COLO668 (cell line): ENCODE measurements around the gene CUL4A.
A peak's percentile ranks its signal among the peaks of the same experiment; 100 is the strongest.
"Not testable (repeated sequence)": the region's sequence is repeated elsewhere in the genome, so short reads cannot be mapped to it uniquely, and the experiment has no call there.

Experiments used
- DNase-seq: peaks from one replicate; lab custom pipeline; 2025; ENCODE audit not compliant: unreplicated experiment; lab: John Stamatoyannopoulos, UW

CUL4A gene

DNA sequence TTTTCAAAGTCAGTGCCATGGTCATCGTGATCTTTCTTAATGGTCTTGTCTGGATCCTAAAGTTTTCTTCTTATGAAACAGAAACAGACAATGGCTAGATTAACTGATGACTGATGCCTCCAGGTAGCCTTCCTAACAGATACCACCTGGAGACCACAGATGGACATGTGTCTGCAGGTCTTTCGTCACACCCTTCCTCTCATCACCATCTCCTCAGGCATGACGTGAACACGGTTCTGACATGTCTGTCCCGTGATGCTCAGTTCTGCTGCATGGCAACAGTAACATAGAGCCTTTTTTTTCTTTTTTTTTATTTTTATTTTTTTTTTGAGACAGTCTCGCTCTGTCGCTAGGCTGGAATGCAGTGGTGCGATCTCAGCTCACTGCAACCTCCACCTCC, 74.5 kb downstream of the CUL4A start:
- DNase-seq = no peak

DNA sequence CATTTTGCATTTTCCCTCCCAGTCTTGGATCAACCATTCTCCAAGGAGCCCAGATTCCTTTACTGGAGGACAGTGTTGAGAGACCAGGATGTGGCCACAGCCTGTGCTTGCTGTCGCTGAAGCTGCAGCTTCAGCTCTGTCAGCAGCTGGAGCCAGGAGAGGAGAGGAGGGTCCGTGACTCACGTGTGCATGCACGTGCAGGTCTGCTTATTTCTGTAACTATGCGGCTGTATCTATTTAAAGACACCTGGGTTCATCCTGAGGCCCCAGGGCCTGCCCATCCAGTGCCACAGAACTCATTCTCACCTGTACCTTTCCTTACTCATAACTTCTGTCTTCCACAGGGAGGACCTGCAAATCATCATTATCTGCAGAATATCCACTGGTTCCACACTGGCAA, 79.5 kb downstream of the CUL4A start:
- DNase-seq = no peak

DNA sequence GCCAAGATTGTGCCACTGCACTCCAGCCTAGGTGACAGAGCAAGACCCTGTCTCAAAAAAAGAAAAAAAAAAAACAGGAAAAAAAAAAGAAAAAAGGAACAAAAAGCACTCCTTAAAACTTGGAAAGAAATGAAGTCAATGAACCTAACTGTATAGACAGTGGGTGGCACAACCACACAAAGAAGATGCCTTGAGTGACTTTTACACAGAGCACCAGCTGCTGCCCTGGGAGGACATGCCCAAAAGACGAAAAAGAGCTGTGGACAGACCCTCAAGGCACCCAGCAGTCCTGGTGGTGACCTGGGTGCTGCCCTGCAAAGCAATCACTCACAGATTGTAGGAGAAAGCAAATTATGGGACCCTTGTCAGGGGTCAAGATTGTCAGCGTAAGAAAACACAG, 81.7 kb downstream of the CUL4A start:
- no peak for DNase-seq

DNA sequence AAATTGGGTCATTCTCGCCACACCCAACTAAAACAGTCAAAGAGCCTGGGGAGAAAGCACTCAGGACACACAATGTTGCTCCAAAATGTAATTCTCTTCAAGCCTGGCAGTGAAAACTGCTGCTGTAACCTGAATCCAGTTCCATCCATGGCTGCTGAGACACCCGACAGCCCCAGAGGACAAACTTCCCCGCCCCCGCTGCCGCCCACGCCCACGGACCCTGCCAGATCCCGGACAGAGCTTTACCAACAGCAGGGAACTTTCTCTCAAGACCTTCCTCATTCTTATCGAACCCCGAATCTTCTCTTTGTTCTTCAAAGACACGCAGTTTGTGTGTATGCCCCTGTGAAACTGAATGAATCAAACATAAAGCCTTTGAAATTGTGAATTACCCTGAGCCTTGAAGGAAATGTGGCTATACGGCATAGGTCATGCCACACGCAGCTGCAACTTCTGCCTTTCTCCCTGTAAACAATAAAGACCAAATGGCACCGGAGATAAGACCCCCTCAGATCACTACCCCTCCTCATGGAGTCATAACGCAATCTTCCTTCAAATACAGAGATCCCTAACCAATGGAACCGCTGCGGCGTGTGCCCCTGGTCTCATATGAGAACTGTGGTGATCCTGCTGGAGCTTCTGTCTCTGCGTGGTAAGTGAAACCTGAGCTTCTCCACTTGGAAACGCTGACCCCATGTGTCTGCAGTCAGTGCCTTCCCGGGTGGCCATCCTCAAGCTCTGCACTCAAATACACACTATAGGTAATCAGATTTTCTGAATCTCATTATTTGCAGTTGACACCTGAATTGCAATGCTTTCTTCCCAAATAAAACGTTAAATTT, 82.8 kb downstream of the CUL4A start:
- DNase-seq = peak; percentile 45

DNA sequence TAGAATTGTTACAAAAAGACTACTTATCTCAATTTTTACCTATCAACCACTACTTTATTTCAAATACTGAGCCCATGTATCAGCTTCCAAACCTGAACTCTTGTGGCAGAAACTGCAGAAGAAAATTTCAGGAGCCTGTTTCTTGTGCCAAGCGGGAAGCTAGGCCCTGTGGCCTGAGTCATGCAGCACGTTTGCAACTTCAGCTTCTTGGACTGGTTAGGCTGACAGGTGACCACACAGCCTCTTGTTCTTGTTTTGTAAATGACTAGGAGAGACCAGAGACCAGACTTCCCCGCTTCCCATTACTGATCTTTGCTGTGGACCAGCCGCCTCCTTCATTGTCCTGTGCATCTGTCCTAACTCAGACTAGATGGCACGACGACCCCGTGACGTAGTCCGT, 84.3 kb downstream of the CUL4A start:
- DNase-seq = no peak

DNA sequence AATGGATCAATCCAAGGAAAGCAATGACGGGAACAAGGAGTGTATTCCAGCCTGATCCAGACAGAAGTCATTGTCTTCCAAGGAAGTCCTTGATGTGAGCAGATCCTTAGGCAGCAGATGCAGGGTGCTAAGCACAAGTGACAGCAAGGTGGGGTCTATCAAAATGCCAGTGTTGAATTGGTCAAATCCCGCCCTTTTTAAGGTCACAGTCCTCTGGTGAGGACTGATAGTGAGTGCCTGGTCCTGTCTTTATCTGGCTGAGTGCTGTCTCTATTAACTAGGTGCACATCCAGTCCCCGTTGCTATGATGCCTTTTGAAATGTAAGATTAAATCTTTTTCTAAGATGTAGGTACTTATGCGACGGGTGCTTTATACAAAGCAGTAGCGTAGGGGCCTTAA, 86.4 kb downstream of the CUL4A start:
- DNase-seq = no peak

DNA sequence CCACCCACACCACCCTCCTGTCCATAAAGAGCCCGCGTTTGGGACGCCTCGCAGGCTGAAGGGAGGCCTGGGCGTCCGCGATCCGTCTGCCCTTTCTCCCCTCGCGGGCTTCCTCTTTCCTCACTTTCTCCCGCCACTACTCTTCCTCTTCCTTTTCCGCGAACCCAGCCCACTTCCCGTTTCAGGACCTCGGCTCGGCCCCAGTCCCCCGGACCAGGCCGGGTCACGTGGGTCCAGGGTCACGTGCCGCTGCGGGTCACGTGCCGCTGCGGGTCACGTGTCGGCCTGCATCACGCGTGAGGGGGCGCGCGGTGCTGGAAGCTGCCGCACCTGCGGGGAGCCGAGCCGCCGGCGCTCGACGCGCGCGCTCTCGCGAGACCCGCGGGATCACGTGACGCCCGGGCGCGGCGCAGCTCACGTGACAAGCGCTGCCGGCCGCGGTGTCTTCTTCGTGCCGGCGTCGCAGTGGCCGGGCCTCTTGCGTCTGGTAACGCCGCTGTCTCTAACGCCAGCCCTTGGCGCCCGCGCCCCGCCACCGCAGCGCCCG, 87.5 kb downstream of the CUL4A start, which contains the start of gene LAMP1:
Gene LAMP1, plus strand, starts transcription at position 417 of the 547 bp plus-strand sequence. CDS start 196 bp downstream, outside the sequence.
- peak; percentile 100 for DNase-seq

DNA sequence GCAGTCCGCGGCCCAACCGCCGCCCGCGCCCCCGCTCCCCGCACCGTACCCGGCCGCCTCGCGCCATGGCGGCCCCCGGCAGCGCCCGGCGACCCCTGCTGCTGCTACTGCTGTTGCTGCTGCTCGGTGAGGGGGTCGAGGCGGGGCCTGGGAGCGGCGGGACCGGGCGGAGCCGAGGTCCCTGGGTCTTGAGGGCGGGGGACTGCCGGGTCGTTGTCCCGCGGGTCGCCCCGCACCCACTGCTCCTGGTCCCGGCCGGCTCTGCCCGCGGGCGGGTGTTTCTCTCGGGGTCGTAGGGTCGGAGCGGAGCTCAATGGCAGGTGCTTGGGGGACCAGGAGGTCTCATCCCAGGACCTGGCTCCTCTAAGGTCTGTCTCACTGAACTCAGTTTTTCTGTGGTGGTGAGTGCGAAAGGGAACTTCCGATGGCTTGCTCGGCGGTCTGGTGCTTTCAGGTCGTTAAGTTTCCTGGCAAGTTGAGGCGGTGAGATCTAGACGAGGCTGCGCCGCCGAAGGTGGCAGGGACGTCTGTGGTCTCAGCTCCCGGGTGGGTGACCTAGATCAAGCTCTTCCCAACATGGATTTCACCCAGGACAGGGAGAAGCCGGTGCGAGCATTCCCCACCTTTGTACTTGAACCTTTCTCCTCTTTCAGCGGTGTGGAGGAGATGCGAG, 88.1 kb downstream of the CUL4A start:
- peak; percentile 56 for DNase-seq

DNA sequence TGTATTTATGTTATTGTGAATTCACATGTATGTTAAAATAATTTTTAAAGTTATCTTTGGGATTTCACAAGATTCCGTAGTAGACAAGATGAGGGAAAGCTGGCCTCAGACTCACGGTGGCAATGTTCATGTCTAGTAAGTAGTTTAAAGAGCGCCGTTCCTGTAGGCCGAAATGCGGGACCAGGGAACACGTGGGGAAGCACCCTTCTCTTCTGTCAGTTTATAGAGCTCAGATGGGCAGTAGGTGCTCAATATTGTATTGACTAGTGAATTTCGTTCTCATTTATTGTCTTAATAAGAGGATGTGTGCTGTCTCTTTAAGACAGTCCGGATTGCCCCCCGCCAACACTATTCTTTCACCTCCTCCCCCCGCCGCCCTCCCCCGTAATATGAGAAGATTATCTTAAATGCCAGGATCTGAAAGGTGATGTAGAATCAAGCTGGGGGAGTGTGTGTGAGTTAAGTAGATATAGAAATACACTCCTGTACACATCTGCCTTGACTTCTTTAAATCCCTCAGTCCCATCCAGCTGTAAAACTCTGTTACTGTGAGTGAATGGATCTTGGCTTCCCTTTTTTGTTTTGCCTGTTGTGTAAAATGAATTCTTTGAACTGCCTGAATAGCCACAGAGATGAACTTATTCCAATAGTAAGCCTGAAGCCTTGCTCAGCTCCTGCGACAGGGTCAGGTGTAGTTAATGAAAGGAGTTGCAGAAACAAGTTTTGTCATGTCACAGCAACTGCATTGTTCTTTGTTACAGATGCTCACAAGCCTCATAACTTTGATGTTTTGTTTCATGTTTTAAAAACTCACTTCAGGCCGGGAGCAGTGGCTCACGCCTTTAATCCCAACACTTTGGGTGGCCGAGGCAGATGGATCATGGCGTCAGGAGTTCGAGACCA, 88.9 kb downstream of the CUL4A start:
- peak; percentile 43 for DNase-seq

DNA sequence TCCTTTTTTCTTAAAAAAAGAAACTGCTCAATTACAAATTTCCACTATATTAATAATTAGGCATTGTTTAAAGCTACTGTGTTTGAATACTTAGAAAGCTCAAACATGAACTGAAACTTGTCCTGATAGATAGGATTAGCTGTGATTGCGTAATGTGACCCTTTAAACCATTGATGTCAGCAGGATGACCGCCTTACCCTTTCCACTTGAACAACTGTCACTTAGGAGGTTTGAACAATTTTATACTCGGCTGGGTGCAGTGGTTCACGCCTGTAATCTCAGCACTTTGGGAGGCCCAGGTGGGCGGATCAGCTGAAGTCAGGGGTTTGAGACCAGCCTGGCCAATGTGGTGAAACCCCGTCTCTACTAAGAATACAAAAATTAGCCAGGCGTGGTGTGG, 90.5 kb downstream of the CUL4A start:
- no peak for DNase-seq

DNA sequence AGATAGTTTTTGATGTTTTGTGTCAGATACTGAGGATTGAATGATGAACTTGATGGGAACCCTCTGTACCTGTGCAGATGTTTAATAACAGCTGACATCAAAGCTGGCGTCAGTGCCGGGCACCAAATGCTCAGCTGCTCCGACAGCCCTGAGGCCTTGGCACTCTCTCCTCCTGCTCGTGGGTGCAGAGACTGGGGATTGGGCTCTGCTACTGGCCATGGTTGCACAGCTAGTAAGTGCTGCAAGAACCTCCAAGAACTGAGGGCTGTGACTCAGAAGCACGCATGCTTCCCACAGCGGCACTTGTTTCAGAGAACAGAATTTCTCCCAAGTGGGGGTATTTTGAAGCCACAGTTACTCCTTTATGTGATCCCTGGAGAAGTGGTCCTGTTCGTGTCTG, 93.6 kb downstream of the CUL4A start:
- DNase-seq = no peak

DNA sequence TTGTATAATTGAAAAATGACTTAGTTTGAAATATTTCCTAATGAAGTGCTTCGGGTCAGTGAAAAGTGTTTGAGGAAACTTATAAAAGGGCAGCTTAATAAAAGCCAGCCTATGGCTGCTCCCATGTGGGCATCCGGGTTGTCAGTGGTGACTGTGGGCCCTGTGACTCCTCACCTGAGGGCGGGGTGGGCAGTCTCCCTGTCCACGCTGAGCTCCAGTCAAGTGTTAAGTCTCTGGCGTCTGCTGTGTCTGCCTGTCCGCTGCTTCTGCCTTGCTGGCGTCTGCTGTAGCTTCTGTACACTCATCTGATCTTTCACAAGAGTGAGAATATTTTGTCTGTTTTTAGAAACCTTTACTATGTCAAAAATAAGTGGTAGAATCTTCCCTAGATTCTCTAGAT, 94.7 kb downstream of the CUL4A start:
- DNase-seq = no peak

DNA sequence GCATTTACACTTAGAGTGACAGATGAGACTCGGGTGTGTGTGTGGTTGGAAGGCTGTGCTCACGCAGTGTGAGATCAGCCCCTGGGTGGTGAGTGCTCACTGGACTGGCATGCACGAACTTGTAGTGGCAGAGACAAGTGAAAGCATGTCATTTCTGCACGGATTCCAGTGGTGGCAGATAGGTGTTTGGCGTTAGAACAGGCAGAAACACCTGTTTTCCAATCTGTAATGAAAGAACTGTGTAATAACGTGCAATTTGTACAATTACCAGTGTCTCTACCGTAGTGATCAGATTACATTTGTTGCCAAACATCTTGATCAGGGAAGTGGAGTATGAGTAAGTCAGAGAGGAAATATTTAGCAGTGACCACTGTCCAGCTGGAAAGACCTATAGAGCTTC, 95.8 kb downstream of the CUL4A start:
- DNase-seq = no peak

DNA sequence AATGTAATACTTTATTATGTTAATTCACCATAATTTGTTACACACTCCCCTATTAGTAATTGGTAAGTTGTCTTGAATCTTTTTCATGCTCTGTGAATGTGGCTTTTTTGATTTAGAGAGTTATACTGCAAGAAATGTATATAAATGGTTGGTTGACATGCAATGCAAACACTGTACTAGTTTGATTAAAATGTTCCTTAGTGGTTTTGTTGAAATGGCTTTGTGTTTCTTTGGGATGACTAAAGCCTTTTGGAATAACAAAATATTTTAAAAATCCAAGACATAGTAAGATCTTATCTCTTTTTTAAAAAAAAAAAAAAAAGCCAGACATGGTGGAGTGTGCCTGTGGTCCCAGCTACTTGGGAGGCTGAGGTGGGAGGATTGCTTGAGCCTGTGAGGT, 98.1 kb downstream of the CUL4A start:
- no peak for DNase-seq

DNA sequence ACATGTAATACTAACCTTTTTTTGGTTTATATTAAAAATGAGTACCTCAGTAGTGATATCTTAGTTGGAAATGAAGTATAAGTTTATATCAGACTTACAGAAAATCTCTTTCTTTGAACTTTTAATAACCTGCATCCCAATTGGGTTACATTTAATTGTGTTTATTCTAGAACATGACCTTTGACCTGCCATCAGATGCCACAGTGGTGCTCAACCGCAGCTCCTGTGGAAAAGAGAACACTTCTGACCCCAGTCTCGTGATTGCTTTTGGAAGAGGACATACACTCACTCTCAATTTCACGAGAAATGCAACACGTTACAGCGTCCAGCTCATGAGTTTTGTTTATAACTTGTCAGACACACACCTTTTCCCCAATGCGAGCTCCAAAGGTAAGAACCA, 100.1 kb downstream of the CUL4A start:
- no peak for DNase-seq

DNA sequence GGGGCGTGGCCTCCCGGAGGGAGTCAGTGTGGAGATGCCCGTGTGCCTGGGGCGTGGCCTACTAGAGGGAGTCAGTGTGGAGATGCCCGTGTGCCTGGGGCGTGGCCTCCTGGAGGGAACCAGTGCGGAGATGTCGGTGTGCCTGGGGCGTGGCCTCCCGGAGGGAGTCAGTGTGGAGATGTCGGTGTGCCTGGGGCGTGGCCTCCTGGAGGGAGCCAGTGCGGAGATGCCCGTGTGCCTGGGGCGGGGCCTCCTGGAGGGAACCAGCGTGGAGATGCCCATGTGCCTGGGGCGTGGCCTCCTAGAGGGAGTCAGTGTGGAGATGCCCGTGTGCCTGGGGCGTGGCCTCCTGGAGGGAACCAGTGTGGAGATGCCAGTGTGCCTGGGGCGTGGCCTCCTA, 104.7 kb downstream of the CUL4A start:
- not testable (repeated sequence) for DNase-seq

DNA sequence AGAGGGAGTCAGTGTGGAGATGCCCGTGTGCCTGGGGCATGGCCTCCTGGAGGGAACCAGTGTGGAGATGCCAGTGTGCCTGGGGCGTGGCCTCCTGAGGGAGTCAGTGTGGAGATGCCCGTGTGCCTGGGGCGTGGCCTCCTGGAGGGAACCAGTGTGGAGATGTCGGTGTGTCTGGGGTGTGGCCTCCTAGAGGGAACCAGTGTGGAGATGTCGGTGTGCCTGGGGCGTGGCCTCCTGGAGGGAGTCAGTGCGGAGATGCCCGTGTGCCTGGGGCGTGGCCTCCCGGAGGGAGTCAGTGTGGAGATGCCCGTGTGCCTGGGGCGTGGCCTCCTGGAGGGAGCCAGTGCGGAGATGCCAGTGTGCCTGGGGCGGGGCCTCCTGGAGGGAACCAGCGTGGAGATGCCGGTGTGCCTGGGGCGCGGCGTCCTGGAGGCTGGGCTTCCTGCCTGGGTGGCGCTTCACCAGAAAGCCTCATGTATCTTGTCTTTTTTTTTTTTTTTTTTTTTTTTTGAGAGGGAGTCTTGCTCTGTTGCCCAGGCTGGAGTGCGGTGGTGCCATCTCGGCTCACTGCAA, 105.6 kb downstream of the CUL4A start:
- not testable (repeated sequence) for DNase-seq

DNA sequence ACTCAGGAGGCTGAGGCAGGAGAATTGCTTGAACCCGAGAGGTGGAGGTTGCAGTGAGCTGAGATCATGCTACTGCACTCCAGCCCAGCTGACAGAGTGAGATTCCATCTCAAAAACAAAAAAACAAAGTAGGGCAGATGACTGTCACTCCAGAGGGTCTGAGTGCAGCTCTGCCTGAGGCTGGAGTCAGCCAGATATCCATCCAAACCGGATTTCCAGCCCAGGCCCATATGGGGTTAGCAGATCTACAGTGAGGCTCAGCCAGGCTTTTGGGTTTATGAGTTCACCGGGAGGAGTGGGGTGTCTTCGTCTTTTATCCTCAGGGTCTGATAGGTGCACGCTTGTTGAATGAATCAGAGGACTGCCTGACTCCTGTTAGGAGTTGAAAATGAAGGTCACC, 106.6 kb downstream of the CUL4A start:
- no peak for DNase-seq
